Urothelium cell line (cell line): ENCODE data around the gene LRP6.
"Not testable (repeated sequence)": the region's sequence is repeated elsewhere in the genome, so short reads cannot be mapped to it uniquely, and the experiment has no call there.

ENCODE experiments used
- DNase-seq: peaks from one replicate; pipeline ENCODE4 v3.0.0; 2011; ENCODE audit warnings: low spot score, mixed read lengths
- FAIRE-seq: peaks from 2 replicates; lab custom pipeline; 2011; peaks lifted over from hg19 to GRCh38; lab: Jason Lieb, UNC

Gene LRP6

GRCh38 chr12:12128670-12129069, 138.2 kb downstream of the LRP6 start:
- FAIRE-seq (no peak), DNase-seq (no peak)

GRCh38 chr12:12127304-12127703, 139.5 kb downstream of the LRP6 start:
- no peak for FAIRE-seq
- no peak for DNase-seq

- FAIRE-seq: no peak
- no peak for DNase-seq
These were observed 140.3 kb downstream of the LRP6 start for GRCh38 chr12:12126551-12126950.

GRCh38 chr12:12123036-12123604, 143.7 kb downstream of the LRP6 start:
- FAIRE-seq: no peak
- no peak for DNase-seq

- FAIRE-seq: peak; percentile 88
- no peak for DNase-seq
These were observed 145.8 kb downstream of the LRP6 start for GRCh38 chr12:12121061-12121460.

- FAIRE-seq (no peak), DNase-seq (no peak)
These were observed 150.2 kb downstream of the LRP6 start for GRCh38 chr12:12116677-12117076.

- FAIRE-seq: no peak
- no peak for DNase-seq
These were observed 151.3 kb downstream of the LRP6 start for GRCh38 chr12:12115514-12115913.

- FAIRE-seq: peak; percentile 13
- not testable (repeated sequence) for DNase-seq
These were observed 155.8 kb downstream of the LRP6 start for GRCh38 chr12:12110923-12111555.

GRCh38 chr12:12108441-12109058, 158.3 kb downstream of the LRP6 start:
- FAIRE-seq: no peak
- DNase-seq: no peak

- no peak for FAIRE-seq
- DNase-seq: no peak
These were observed 159.2 kb downstream of the LRP6 start for GRCh38 chr12:12107678-12108077.

GRCh38 chr12:12099102-12099501, 167.7 kb downstream of the LRP6 start:
- no peak for FAIRE-seq
- no peak for DNase-seq

- no peak for DNase-seq
- FAIRE-seq: no peak
These were observed 168.2 kb downstream of the LRP6 start for GRCh38 chr12:12098691-12099015.

- no peak for DNase-seq
- FAIRE-seq: no peak
These were observed 168.8 kb downstream of the LRP6 start for GRCh38 chr12:12097891-12098690.

- no peak for DNase-seq
- FAIRE-seq: no peak
These were observed 171.8 kb downstream of the LRP6 start for GRCh38 chr12:12095021-12095420.

GRCh38 chr12:12094481-12094880, 172.4 kb downstream of the LRP6 start:
- DNase-seq (no peak), FAIRE-seq (no peak)

GRCh38 chr12:12091977-12092663, 174.7 kb downstream of the LRP6 start:
- FAIRE-seq (peak; percentile 42), DNase-seq (no peak)

GRCh38 chr12:12091071-12091470, 175.8 kb downstream of the LRP6 start:
- FAIRE-seq (no peak), DNase-seq (no peak)

GRCh38 chr12:12088761-12089160, 178.1 kb downstream of the LRP6 start:
- FAIRE-seq (peak; percentile 23), DNase-seq (no peak)

GRCh38 chr12:12088147-12088546, 178.7 kb downstream of the LRP6 start:
- FAIRE-seq (no peak), DNase-seq (no peak)

GRCh38 chr12:12087693-12088034, 179.2 kb downstream of the LRP6 start:
- no peak for DNase-seq
- FAIRE-seq: peak; percentile 59

GRCh38 chr12:12086973-12087692, 179.7 kb downstream of the LRP6 start:
- FAIRE-seq (no peak), DNase-seq (no peak)
